HCT116 (cell line): ENCODE results near the gene TMEM161B. TPM values are rescaled to one million over a fixed set of nuclear protein-coding genes. Genes with fewer than 3 reads are reported as not detected.

ENCODE experiments used
- ATAC-seq: fragments of 200-7000 bp; cut with Tn5 transposase; 2 replicates; pipeline ENCODE4 v1.9.1; 2020; ENCODE audit warnings: mild to moderate bottlenecking, moderate library complexity
- BruUV-seq: library from RNA; stranded (reverse); fragments of 400-500 nt; replicated peaks from 2 replicates; lab custom pipeline; 2021; lab: Mats Ljungman, UMichigan
- CTCF ChIA-PET: fragments of 300-600 bp; sonication (Branson Sonifier 250); formaldehyde crosslinking; loops from one replicate; lab custom pipeline; 2021; ENCODE audit warnings: antibody characterized with exemption; lab: Charles Lee
- POLR2A ChIA-PET: fragments of 300-600, 350-600 bp; sonication (Branson Sonifier 250); formaldehyde crosslinking; loops from one replicate; lab custom pipeline; 2021; ENCODE audit warnings: antibody characterized with exemption; lab: Charles Lee
- RAD21 ChIA-PET, 2 experiments: fragments of 300-600 bp; sonication (Branson Sonifier 250); formaldehyde crosslinking; loops; one replicate each; lab custom pipeline; 2023; ENCODE audit warnings: low total read pairs in 2 of 2; ENCODE audit not compliant: uncharacterized antibody in 2 of 2, unreplicated experiment in 2 of 2, low non-redundant PET in 1 of 2; lab: Charles Lee
- DNase-seq: peaks from one replicate; pipeline ENCODE4 v3.0.0-alpha.2; 2010; ENCODE audit warnings: low read depth, low spot score
- H2AFZ ChIP-seq: fragments of 200-600 bp; shearing (Covaris generic), sonication (generic); 2 replicates; pipeline ENCODE4 v1.6.1; 2017; ENCODE audit warnings: low read depth, mixed run types, mixed read lengths, antibody characterized with exemption, low read length; ENCODE audit not compliant: poor library complexity, severe bottlenecking
- H3K27ac ChIP-seq: 2 replicates; pipeline ENCODE4 v1.5.1; 2012; ENCODE audit warnings: low read depth, low read length
- H3K27me3 ChIP-seq: fragments of 200-600 bp; sonication (generic); 2 replicates; pipeline ENCODE4 v1.6.1; 2016; ENCODE audit warnings: mixed run types, low read length, mixed read lengths; ENCODE audit not compliant: insufficient read depth
- H3K36me3 ChIP-seq, 2 experiments: fragments of 200-500 bp in 1 of 2; fragments of 200-600 bp in 1 of 2; sonication (Bioruptor generic) in 1 of 2; sonication (generic) in 1 of 2; 2 replicates each; pipeline versions ENCODE4 v1.5.1 to v1.6.1; 2014 to 2016; ENCODE audit warnings: low read length in 2 of 2, inconsistent platforms in 1 of 2, mixed read lengths in 1 of 2, mixed run types in 1 of 2; ENCODE audit not compliant: insufficient read depth in 2 of 2, control insufficient read depth in 1 of 2
- H3K4me1 ChIP-seq, 2 experiments: fragments of 200-600 bp in 1 of 2; sonication (generic) in 1 of 2; 2 replicates each; pipeline versions ENCODE4 v1.5.1 to v1.6.1; 2012 to 2017; ENCODE audit warnings: low read length in 2 of 2, inconsistent platforms in 1 of 2, mild to moderate bottlenecking in 1 of 2, mixed read lengths in 1 of 2, mixed run types in 1 of 2, moderate library complexity in 1 of 2; ENCODE audit not compliant: insufficient read depth in 2 of 2, control insufficient read depth in 1 of 2
- H3K4me2 ChIP-seq: fragments of 200-600 bp; sonication (generic); 2 replicates; pipeline ENCODE4 v1.6.1; 2017; ENCODE audit warnings: mixed run types, low read length, mixed read lengths
- H3K4me3 ChIP-seq, 2 experiments: fragments of 200-600 bp in 1 of 2; sonication (generic) in 1 of 2; replicated peaks in 1 of 2; 2 replicates each; pipeline ENCODE4 v1.5.1; 2011 to 2016; ENCODE audit warnings: low read length in 2 of 2, control low read depth in 1 of 2, low read depth in 1 of 2, mild to moderate bottlenecking in 1 of 2, mixed read lengths in 1 of 2, mixed run types in 1 of 2
- H3K79me2 ChIP-seq: fragments of 200-600 bp; sonication (generic); 2 replicates; pipeline ENCODE4 v1.6.1; 2017; ENCODE audit warnings: mild to moderate bottlenecking, mixed run types, low read length, moderate library complexity, mixed read lengths; ENCODE audit not compliant: insufficient read depth
- H3K9ac ChIP-seq: fragments of 200-600 bp; sonication (generic); 2 replicates; pipeline ENCODE4 v1.6.1; 2016; ENCODE audit warnings: low read length, mixed read lengths
- H3K9me2 ChIP-seq: fragments of 200-600 bp; sonication (generic), shearing (Covaris generic); 2 replicates; pipeline ENCODE4 v1.6.1; 2017; ENCODE audit warnings: mixed run types, mild to moderate bottlenecking, moderate library complexity; ENCODE audit not compliant: insufficient read depth
- H3K9me3 ChIP-seq, 2 experiments: fragments of 200-500 bp in 1 of 2; fragments of 200-600 bp in 1 of 2; sonication (Bioruptor generic) in 1 of 2; sonication (generic) in 1 of 2; 2 replicates each; pipeline ENCODE4 v1.6.1; 2014 to 2017; ENCODE audit warnings: low read length in 2 of 2, mixed read lengths in 2 of 2, inconsistent platforms in 1 of 2, low read depth in 1 of 2, mild to moderate bottlenecking in 1 of 2, mixed run types in 1 of 2, moderate library complexity in 1 of 2; ENCODE audit not compliant: control insufficient read depth in 1 of 2, insufficient read depth in 1 of 2
- H4K20me1 ChIP-seq: fragments of 200-600 bp; sonication (generic), shearing (Covaris generic); 2 replicates; pipeline ENCODE4 v1.6.1; 2017; ENCODE audit warnings: mixed run types, mild to moderate bottlenecking, moderate library complexity; ENCODE audit not compliant: insufficient read depth
- EGR1 ChIP-seq: IDR thresholded peaks from 2 replicates; pipeline ENCODE4 v1.6.1; 2012; ENCODE audit warnings: low read depth
- JUND ChIP-seq: IDR thresholded peaks from 2 replicates; pipeline ENCODE4 v1.6.1; 2012
- REST ChIP-seq: IDR thresholded peaks from 2 replicates; pipeline ENCODE4 v1.6.1; 2012; ENCODE audit warnings: low read depth
- SIN3A ChIP-seq: IDR thresholded peaks from 2 replicates; pipeline ENCODE4 v1.6.1; 2012; ENCODE audit warnings: low read depth
- ZBTB33 ChIP-seq: IDR thresholded peaks from 2 replicates; pipeline ENCODE4 v1.6.1; 2011; ENCODE audit warnings: mild to moderate bottlenecking, low read length, moderate library complexity; ENCODE audit not compliant: insufficient replicate concordance; ENCODE audit errors: extremely low read depth
- intact Hi-C: fragments of 100-400 bp; cut with micrococcal nuclease; formaldehyde crosslinking; loops from 2 replicates; pipeline ENCODE4 v1.10.0; 2022
- total RNA-seq: library from RNA; stranded (reverse); gene quantifications from one replicate; pipeline ENCODE4 v1.2.1, GENCODE V29; 2021; ENCODE audit not compliant: unreplicated experiment

TMEM161B gene
- total RNA-seq, 1 experiment from 2014 or later = 22.1 TPM

GRCh38 chr5:88245241-88245892, 23.3 kb downstream of the TMEM161B start:
- CTCF ChIA-PET = no interaction called here
- Histone ChIP-seq H3K9me3 (no peaks in the 10 kb centered on the region), H3K9me2 (no peaks in the 10 kb centered on the region), H3K4me1 (peaks cover 0 to 3% of the 10 kb centered on the region in 2 experiments; a peak in 1 of 4 replicates), H3K9ac (no peak overlapping the region), H3K4me3 (no peak overlapping the region), H3K4me2 (no peak overlapping the region), H3K79me2 (peaks cover 100% of the 10 kb centered on the region), H3K27ac (no peak overlapping the region), H4K20me1 (no peaks in the 10 kb centered on the region; the same call in 1 of the 2 replicates), H3K36me3 (no peaks in the 10 kb centered on the region), H2AFZ (no peak overlapping the region), H3K27me3 (no peaks in the 10 kb centered on the region)
- POLR2A ChIA-PET = no interaction called here
- intact Hi-C loops = no loop called here
- no peak for TF ChIP-seq SIN3A
- TF ChIP-seq EGR1 = no peak
- no peak for TF ChIP-seq JUND
- TF ChIP-seq ZBTB33 = no peak
- TF ChIP-seq REST = no peak
- no TSS peak for BruUV-seq
- RAD21 ChIA-PET = no interaction called here
- ATAC-seq (no peak), DNase-seq (no peak)
